Left ventricle myocardium inferior (tissue), 1 donor: Measurements from ENCODE around the gene NOL11. TPM values are rescaled to one million over a fixed set of nuclear protein-coding genes. Genes with fewer than 3 reads are reported as not detected.
"Not testable (repeated sequence)": the region's sequence is repeated elsewhere in the genome, so short reads cannot be mapped to it uniquely, and the experiment has no call there.

Experiments
- DNase-seq: peaks from one replicate; pipeline ENCODE4 v3.0.0-alpha.2; 2020
- H3K27ac ChIP-seq: fragments of 200-600 bp; replicated peaks from 2 replicates; pipeline ENCODE4 v1.8.0; 2021
- H3K27me3 ChIP-seq: fragments of 200-600 bp; 2 replicates; pipeline ENCODE4 v1.8.0; 2021; ENCODE audit warnings: low read depth
- H3K36me3 ChIP-seq: fragments of 200-600 bp; 2 replicates; pipeline ENCODE4 v1.8.0; 2021
- H3K4me1 ChIP-seq: fragments of 200-600 bp; 2 replicates; pipeline ENCODE4 v1.8.0; 2021
- H3K4me3 ChIP-seq: fragments of 200-600 bp; 2 replicates; pipeline ENCODE4 v1.8.0; 2021; ENCODE audit warnings: mild to moderate bottlenecking, moderate library complexity
- H3K9me3 ChIP-seq: fragments of 200-600 bp; replicated peaks from 2 replicates; pipeline ENCODE4 v1.8.0; 2021
- CTCF ChIP-seq: fragments of 200-600 bp; IDR thresholded peaks from 2 replicates; pipeline ENCODE4 v1.8.0; 2021; ENCODE audit warnings: antibody characterized with exemption, mild to moderate bottlenecking, borderline replicate concordance
- intact Hi-C: fragments of 100-400 bp; cut with micrococcal nuclease; formaldehyde crosslinking; loops from one replicate; pipeline ENCODE4 v1.11.0; 2022
- total RNA-seq: library from RNA; stranded (reverse); fragmentation: NEBNext Ultra II Directional; extraction: Animal tissue kit (Norgen Biotek cat#: 25700); gene quantifications from one replicate; pipeline ENCODE4 v1.2.1, GENCODE V29; 2021
- donor health status: DM: no; HTN: yes; CAD: no; lungs with severe emphysema.

The NOL11 gene
- total RNA-seq, 1 donor from 2014 or later, result 25.3 TPM

GRCh38 chr17:67696347-67696746, 21.4 kb upstream of the NOL11 start:
- H3K4me1 ChIP-seq, result no peaks in the 10 kb centered on the region
- H3K27ac ChIP-seq, result no peak overlapping the region
- H3K9me3 ChIP-seq, result peaks cover 3% of the 10 kb centered on the region
- H3K4me3 ChIP-seq, result no peak overlapping the region
- intact Hi-C loops, result no loop called here
- TF ChIP-seq CTCF, result no peak
- DNase-seq, result no peak
- H3K27me3 ChIP-seq, result no peaks in the 10 kb centered on the region
- H3K36me3 ChIP-seq, result peaks cover 21% of the 10 kb centered on the region

- intact Hi-C loops, result no loop called here
- no peak for DNase-seq
Measured at GRCh38 chr17:67696853-67697498, 20.8 kb upstream of the NOL11 start.

GRCh38 chr17:67700037-67700724, 17.6 kb upstream of the NOL11 start:
- Histone ChIP-seq H3K9me3 (peaks cover 3% of the 10 kb centered on the region), H3K27me3 (no peaks in the 10 kb centered on the region), H3K36me3 (no peaks in the 10 kb centered on the region), H3K4me3 (no peak overlapping the region), H3K4me1 (no peaks in the 10 kb centered on the region), H3K27ac (no peak overlapping the region)
- no peak for DNase-seq
- TF ChIP-seq CTCF, result no peak
- intact Hi-C loops, result no loop called here

More at GRCh38 chr17:67696853-67697498, 20.8 kb upstream of the NOL11 start:
- H3K4me1 ChIP-seq, result no peaks in the 10 kb centered on the region
- peaks cover 21% of the 10 kb centered on the region for H3K36me3 ChIP-seq
- peaks cover 3% of the 10 kb centered on the region for H3K9me3 ChIP-seq
- no peaks in the 10 kb centered on the region for H3K27me3 ChIP-seq
- H3K4me3 ChIP-seq, result no peak overlapping the region
- TF ChIP-seq CTCF, result no peak
- H3K27ac ChIP-seq, result no peak overlapping the region

- Histone ChIP-seq H3K4me1 (no peaks in the 10 kb centered on the region), H3K9me3 (peaks cover 3% of the 10 kb centered on the region), H3K36me3 (no peaks in the 10 kb centered on the region), H3K4me3 (no peak overlapping the region), H3K27ac (no peak overlapping the region), H3K27me3 (no peaks in the 10 kb centered on the region)
- intact Hi-C loops, result no loop called here
- TF ChIP-seq CTCF, result no peak
- DNase-seq, result no peak
Measured at GRCh38 chr17:67700725-67701119, 17.0 kb upstream of the NOL11 start.

- H3K9me3 ChIP-seq, DNase-seq, H3K27me3 ChIP-seq, intact Hi-C loops, H3K4me3 ChIP-seq, H3K36me3 ChIP-seq, H3K27ac ChIP-seq, H3K4me1 ChIP-seq: not testable (repeated sequence)
Measured at GRCh38 chr17:67702861-67703260, 14.9 kb upstream of the NOL11 start.

GRCh38 chr17:67707442-67707841, 10.3 kb upstream of the NOL11 start:
- intact Hi-C loops, result no loop called here
- Histone ChIP-seq H3K9me3 (no peaks in the 10 kb centered on the region), H3K4me3 (no peak overlapping the region), H3K36me3 (no peaks in the 10 kb centered on the region), H3K27me3 (no peaks in the 10 kb centered on the region), H3K27ac (no peak overlapping the region), H3K4me1 (no peaks in the 10 kb centered on the region)
- no peak for DNase-seq
- no peak for TF ChIP-seq CTCF
